GM23248 (cell line): ENCODE measurements around the gene LYRM4.
"Not testable (repeated sequence)": the region's sequence is repeated elsewhere in the genome, so short reads cannot be mapped to it uniquely, and the experiment has no call there.

Source experiments
- EZH2 ChIP-seq: fragments of 200-600 bp; sonication (generic); IDR thresholded peaks from 2 replicates; pipeline ENCODE4 v1.6.1; 2018; ENCODE audit warnings: antibody characterized with exemption, mild to moderate bottlenecking; ENCODE audit not compliant: insufficient read depth, poor library complexity, severe bottlenecking
- EZH2phosphoT487 ChIP-seq: fragments of 200-600 bp; sonication (generic); IDR thresholded peaks from 2 replicates; pipeline ENCODE4 v1.6.1; 2018; ENCODE audit warnings: antibody characterized with exemption, moderate library complexity, mild to moderate bottlenecking, low read depth; ENCODE audit not compliant: insufficient read depth

DNA sequence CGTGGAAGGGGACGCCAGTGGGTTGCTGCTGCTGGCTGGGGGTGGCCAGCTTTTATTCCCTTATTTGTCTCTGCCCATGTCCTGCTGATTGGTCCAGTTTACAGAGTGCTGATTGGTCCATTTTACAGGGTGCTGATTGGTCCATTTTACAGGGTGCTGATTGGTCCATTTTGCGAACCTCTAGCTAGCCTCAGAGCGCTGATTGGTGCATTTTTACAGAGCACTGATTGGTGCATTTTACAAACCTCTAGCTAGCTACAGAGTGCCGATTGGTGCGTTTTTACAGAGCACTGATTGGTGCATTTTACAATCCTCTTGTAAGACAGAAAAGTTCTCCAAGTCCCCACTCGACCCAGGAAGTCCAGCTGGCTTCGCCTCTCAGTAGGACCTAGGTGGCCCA, 140.2 kb downstream of the LYRM4 start:
- not testable (repeated sequence) for TF ChIP-seq EZH2phosphoT487, EZH2
